Smooth muscle cell (in vitro differentiated cells): ENCODE data around the gene CCDC69. TPM values are rescaled to one million over a fixed set of nuclear protein-coding genes. Genes with fewer than 3 reads are reported as not detected.

Experiments
- DNase-seq: peaks from one replicate; lab custom pipeline; 2025; ENCODE audit not compliant: unreplicated experiment; lab: John Stamatoyannopoulos, UW
- H2AFZ ChIP-seq: fragments of 200-600 bp; sonication (generic); 2 replicates; pipeline ENCODE4 v1.6.0; 2016; ENCODE audit warnings: antibody characterized with exemption, low read depth, mild to moderate bottlenecking
- H3F3A ChIP-seq: fragments of 200-600 bp; sonication (generic); 2 replicates; pipeline ENCODE4 v1.6.0; 2017; ENCODE audit warnings: antibody characterized with exemption, low read depth
- H3K27ac ChIP-seq: fragments of 200-600 bp; sonication (generic); 2 replicates; pipeline ENCODE4 v1.5.1; 2016; ENCODE audit warnings: low read depth, mild to moderate bottlenecking
- H3K27me3 ChIP-seq: fragments of 200-600 bp; sonication (generic); 2 replicates; pipeline ENCODE4 v1.6.1; 2016; ENCODE audit warnings: low read depth, mild to moderate bottlenecking
- H3K36me3 ChIP-seq: fragments of 200-600 bp; sonication (generic); 2 replicates; pipeline ENCODE4 v1.5.1; 2016; ENCODE audit warnings: low read depth
- H3K4me1 ChIP-seq: fragments of 200-600 bp; sonication (generic); 2 replicates; pipeline ENCODE4 v1.5.1; 2016; ENCODE audit warnings: low read depth
- H3K4me2 ChIP-seq: fragments of 200-600 bp; sonication (generic); 2 replicates; pipeline ENCODE4 v1.6.0; 2016; ENCODE audit warnings: mild to moderate bottlenecking
- H3K4me3 ChIP-seq: fragments of 200-600 bp; sonication (generic); 2 replicates; pipeline ENCODE4 v1.5.1; 2016; ENCODE audit warnings: mild to moderate bottlenecking
- H3K79me2 ChIP-seq: fragments of 200-600 bp; sonication (generic); 2 replicates; pipeline ENCODE4 v1.6.0; 2016; ENCODE audit warnings: low read depth, mild to moderate bottlenecking
- H3K9ac ChIP-seq: fragments of 200-600 bp; sonication (generic); 2 replicates; pipeline ENCODE4 v1.6.0; 2016; ENCODE audit warnings: low read depth
- H3K9me3 ChIP-seq: fragments of 200-600 bp; sonication (generic); replicated peaks from 2 replicates; pipeline ENCODE4 v1.5.1; 2016; ENCODE audit warnings: low read depth
- H4K20me1 ChIP-seq: fragments of 200-600 bp; sonication (generic); 2 replicates; pipeline ENCODE4 v1.6.0; 2016; ENCODE audit warnings: low read depth
- CTCF ChIP-seq: fragments of 200-600 bp; sonication (generic); IDR thresholded peaks from 2 replicates; pipeline ENCODE4 v1.5.1; 2017; ENCODE audit warnings: borderline replicate concordance, mild to moderate bottlenecking, antibody characterized with exemption; ENCODE audit not compliant: insufficient read depth, poor library complexity, severe bottlenecking
- WGBS: methylation state at CpG from one replicate; pipeline ENCODE4 v1.1.7; 2016; ENCODE audit warnings: low lambda C conversion rate; 5-methylcytosine and 5-hydroxymethylcytosine counted together
- polyA plus RNA-seq: library from polyadenylated mRNA; unstranded; fragments of >200 nt; fragmentation: Nextera tagmentation; extraction: Ambion mirVana; gene quantifications from 2 replicates; pipeline ENCODE4 v1.2.1, GENCODE V29; 2016
- total RNA-seq: library from RNA; depleted of rRNA; stranded (reverse); fragments of >200 nt; gene quantifications from 2 replicates; pipeline ENCODE4 v1.2.3, GENCODE V29; 2014

CCDC69 gene
- total and polyA plus RNA-seq, 2 experiments from 2014 or later, result 1.1 to 1.2 TPM

- Histone ChIP-seq H3K36me3 (no peaks in the 10 kb centered on the region), H3K27ac (no peak overlapping the region), H3K79me2 (no peaks in the 10 kb centered on the region), H3F3A (no peaks in the 10 kb centered on the region), H3K9ac (no peak overlapping the region), H4K20me1 (no peaks in the 10 kb centered on the region), H3K27me3 (no peaks in the 10 kb centered on the region), H3K4me1 (peaks cover 3% of the 10 kb centered on the region), H3K4me3 (no peak overlapping the region), H2AFZ (no peak overlapping the region), H3K9me3 (no peaks in the 10 kb centered on the region), H3K4me2 (no peak overlapping the region)
- TF ChIP-seq CTCF, result no peak
- DNase-seq, result no peak
- 95% methylated on average over 4 of the region's 4 CpGs for WGBS
Measured at GRCh38 chr5:151225071-151225470, 1.2 kb upstream of the CCDC69 start.

- no peaks in the 10 kb centered on the region for H3K36me3 ChIP-seq
- H3K4me1 ChIP-seq, result peaks cover 3% of the 10 kb centered on the region
- H4K20me1 ChIP-seq, result no peaks in the 10 kb centered on the region
- H3F3A ChIP-seq, result no peaks in the 10 kb centered on the region
- H3K9ac ChIP-seq, result no peak overlapping the region
- peak overlapping the region; percentile 86 for H2AFZ ChIP-seq
- WGBS, result 93% methylated on average over 6 of the region's 6 CpGs
- DNase-seq, result no peak
- H3K4me3 ChIP-seq, result peak overlapping the region; percentile 74
- no peaks in the 10 kb centered on the region for H3K79me2 ChIP-seq
- TF ChIP-seq CTCF, result no peak
- H3K27me3 ChIP-seq, result no peaks in the 10 kb centered on the region
- H3K4me2 ChIP-seq, result peak overlapping the region; percentile 91
- no peak overlapping the region for H3K27ac ChIP-seq
- H3K9me3 ChIP-seq, result no peaks in the 10 kb centered on the region
Measured at GRCh38 chr5:151224372-151224771, 480 bp upstream of the CCDC69 start.

GRCh38 chr5:151222790-151223446 is 974 bp downstream of the CCDC69 start:
- H3K4me3 ChIP-seq, result peak overlapping the region; percentile 74
- H3K9me3 ChIP-seq, result no peaks in the 10 kb centered on the region
- 45% methylated on average over 4 of the region's 4 CpGs for WGBS
- no peaks in the 10 kb centered on the region for H3K27me3 ChIP-seq
- H3K27ac ChIP-seq, result no peak overlapping the region
- H3F3A ChIP-seq, result no peaks in the 10 kb centered on the region
- no peaks in the 10 kb centered on the region for H3K36me3 ChIP-seq
- TF ChIP-seq CTCF, result no peak
- DNase-seq, result no peak
- peaks cover 3% of the 10 kb centered on the region for H3K4me1 ChIP-seq
- no peaks in the 10 kb centered on the region for H4K20me1 ChIP-seq
- peak overlapping the region; percentile 91 for H3K4me2 ChIP-seq
- no peak overlapping the region for H2AFZ ChIP-seq
- H3K79me2 ChIP-seq, result no peaks in the 10 kb centered on the region
- no peak overlapping the region for H3K9ac ChIP-seq
